Left lung (tissue), 10 donors: Measurements from ENCODE around the gene DAB1. TPM values are rescaled to one million over a fixed set of nuclear protein-coding genes. Genes with fewer than 3 reads are reported as not detected.

Experiments used
- ATAC-seq: fragments of 200-7000 bp; cut with Tn5 transposase; one replicate; pipeline ENCODE4 v1.9.1; 2020; ENCODE audit warnings: moderate library complexity
- DNase-seq, 4 donors: peaks; one replicate each; pipeline ENCODE4 v3.0.0-alpha.2; 2013 to 2020
- H3K27ac ChIP-seq, 2 donors: fragments of 200-600 bp; sonication (generic) in 1 of 2; one replicate each; pipeline versions ENCODE4 v1.5.0 to v1.8.0; 2020 to 2021
- H3K27me3 ChIP-seq, 2 donors: fragments of 200-600 bp; sonication (generic) in 1 of 2; one replicate each; pipeline versions ENCODE4 v1.5.0 to v1.8.0; 2020 to 2021
- H3K36me3 ChIP-seq, 2 donors: fragments of 200-600 bp; sonication (generic) in 1 of 2; one replicate each; pipeline versions ENCODE4 v1.5.0 to v1.8.0; 2020 to 2021
- H3K4me1 ChIP-seq, 2 donors: fragments of 200-600 bp; one replicate each; pipeline ENCODE4 v1.8.0; 2021
- H3K4me3 ChIP-seq, 2 donors: fragments of 200-600 bp; sonication (generic) in 1 of 2; one replicate each; pipeline versions ENCODE4 v1.5.0 to v1.8.0; 2020 to 2021; ENCODE audit warnings: mild to moderate bottlenecking in 1 of 2
- H3K9me3 ChIP-seq, 2 donors: fragments of 200-600 bp; sonication (generic) in 1 of 2; one replicate each; pipeline versions ENCODE4 v1.5.0 to v1.8.0; 2020 to 2021
- CTCF ChIP-seq, 2 donors: fragments of 200-600 bp; sonication (generic) in 1 of 2; IDR thresholded peaks; one replicate each; pipeline versions ENCODE4 v1.5.0 to v1.8.0; 2021; ENCODE audit warnings: antibody characterized with exemption in 2 of 2
- intact Hi-C, 2 donors: fragments of 100-400 bp; cut with DNase I; formaldehyde crosslinking; loops; one replicate each; pipeline versions ENCODE4 v1.11.2 to v1.14.2; 2022
- polyA plus RNA-seq, 6 donors: library from polyadenylated mRNA; unstranded; fragments of 120-200 nt; gene quantifications; one replicate each; pipeline ENCODE4 v1.2.1, GENCODE V29; 2013; ENCODE audit not compliant: insufficient read length in 6 of 6
- total RNA-seq, 2 donors: library from RNA; stranded (reverse); fragmentation: NEBNext Ultra II Directional; extraction: Animal tissue kit (Norgen Biotek cat#: 25700); gene quantifications; one replicate each; pipeline ENCODE4 v1.2.1, GENCODE V29; 2021
- donor health status: DM: no; HTN: yes; CAD: no.
- donor health status: DM: no; HTN: no; CAD: no.

The DAB1 gene
- total and polyA plus RNA-seq, 8 donors, result 0.17 to 1.7 (median 1.1) TPM

DNA sequence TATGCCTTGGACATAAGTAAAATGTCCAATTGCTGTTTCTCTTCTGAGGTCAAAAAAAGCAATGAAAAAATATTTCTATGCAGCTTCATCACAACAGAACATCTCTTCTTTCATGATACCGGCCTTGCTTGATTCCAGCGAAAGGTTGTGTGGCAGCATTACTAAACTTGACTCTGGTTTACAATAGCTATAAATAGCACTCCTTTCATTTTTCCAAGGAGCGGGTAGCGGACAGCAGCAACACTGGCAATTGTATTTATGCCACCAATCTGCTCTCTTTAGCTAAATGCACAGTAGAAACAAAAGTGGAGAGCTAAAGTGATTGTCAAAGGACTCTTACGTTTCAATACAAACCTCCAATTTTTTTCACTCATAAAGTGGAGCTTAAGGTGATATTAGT is 7.5 kb upstream of the DAB1 start:
- no peak for TF ChIP-seq CTCF (IDR thresholded peaks at IDR 0.05)
- H3K27ac ChIP-seq, result no peak overlapping the region
- intact Hi-C loops, result no loop called here
- no peaks in the 10 kb centered on the region for H3K36me3 ChIP-seq
- no peaks in the 10 kb centered on the region for H3K4me1 ChIP-seq
- peaks cover 0 to 11% of the 10 kb centered on the region in 2 donors for H3K27me3 ChIP-seq
- DNase-seq, result no peak
- no peaks in the 10 kb centered on the region for H3K9me3 ChIP-seq
- H3K4me3 ChIP-seq, result no peak overlapping the region
- no peak for ATAC-seq

GRCh38 chr1:57424231-57425027 is 569 bp upstream of the DAB1 start:
- Histone ChIP-seq H3K27me3 (peaks cover 42 to 78% of the 10 kb centered on the region in 2 donors), H3K36me3 (no peaks in the 10 kb centered on the region), H3K4me3 (no peak overlapping the region), H3K4me1 (peaks cover 0 to 17% of the 10 kb centered on the region in 2 donors), H3K9me3 (no peaks in the 10 kb centered on the region), H3K27ac (no peak overlapping the region)
- intact Hi-C loops, result no loop called here
- DNase-seq (peak in 3 of 4 donors; percentile 11 to 66 (median 27)), ATAC-seq (peak; percentile 60)
- no peak for TF ChIP-seq CTCF (IDR thresholded peaks at IDR 0.05)

DNA sequence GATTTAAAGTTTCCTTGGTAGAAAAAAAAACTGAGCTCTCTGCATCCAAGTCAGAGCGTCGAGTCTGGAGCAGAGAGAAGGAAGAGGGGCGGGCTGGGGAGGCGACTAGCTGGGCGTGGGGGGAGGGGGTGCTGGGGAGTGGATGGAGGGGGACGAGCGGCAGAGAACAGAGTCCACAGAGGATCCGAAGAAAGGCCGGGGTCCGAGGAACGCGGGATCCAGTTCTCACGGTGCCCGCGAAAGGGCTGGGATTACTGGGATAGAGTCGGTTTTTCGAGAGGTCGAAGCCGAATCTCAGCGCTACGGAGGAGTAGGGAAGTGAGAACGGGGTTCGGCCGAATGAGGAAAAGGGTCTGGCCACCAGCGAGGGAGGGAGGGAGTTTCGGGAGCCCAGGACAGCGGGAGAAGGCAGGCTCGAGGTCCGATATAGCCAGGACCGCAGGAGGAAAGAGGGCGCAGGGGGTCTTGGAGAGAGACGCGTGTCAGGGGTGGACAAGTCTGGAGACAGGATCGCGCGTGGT is 665 bp downstream of the DAB1 start:
- no peak overlapping the region for H3K27ac ChIP-seq
- no peak overlapping the region for H3K4me3 ChIP-seq
- peaks cover 51 to 91% of the 10 kb centered on the region in 2 donors for H3K27me3 ChIP-seq
- ATAC-seq (no peak), DNase-seq (peak in 1 of 4 donors; percentile 55)
- intact Hi-C loops, result no loop called here
- H3K4me1 ChIP-seq, result peaks cover 0 to 17% of the 10 kb centered on the region in 2 donors
- no peaks in the 10 kb centered on the region for H3K36me3 ChIP-seq
- no peak for TF ChIP-seq CTCF (IDR thresholded peaks at IDR 0.05)
- no peaks in the 10 kb centered on the region for H3K9me3 ChIP-seq

GRCh38 chr1:57422271-57423134 is 1.4 kb downstream of the DAB1 start:
- H3K4me3 ChIP-seq, result no peak overlapping the region
- no peaks in the 10 kb centered on the region for H3K9me3 ChIP-seq
- H3K36me3 ChIP-seq, result no peaks in the 10 kb centered on the region
- DNase-seq, result peak in 2 of 4 donors; percentile 33 to 61
- H3K27ac ChIP-seq, result no peak overlapping the region
- ATAC-seq, result peak; percentile 57
- no peak for TF ChIP-seq CTCF (IDR thresholded peaks at IDR 0.05)
- intact Hi-C loops, result no loop called here
- H3K4me1 ChIP-seq, result peaks cover 0 to 17% of the 10 kb centered on the region in 2 donors
- peaks cover 51 to 88% of the 10 kb centered on the region in 2 donors for H3K27me3 ChIP-seq

GRCh38 chr1:57421806-57422205 is 2.1 kb downstream of the DAB1 start:
- intact Hi-C loops, result no loop called here
- Histone ChIP-seq H3K36me3 (no peaks in the 10 kb centered on the region), H3K4me3 (no peak overlapping the region), H3K4me1 (peaks cover 0 to 17% of the 10 kb centered on the region in 2 donors), H3K27ac (no peak overlapping the region), H3K9me3 (no peaks in the 10 kb centered on the region), H3K27me3 (peaks cover 51 to 83% of the 10 kb centered on the region in 2 donors)
- no peak for DNase-seq
- ATAC-seq, result no peak
- no peak for TF ChIP-seq CTCF (IDR thresholded peaks at IDR 0.05)
